Measurements from ENCODE around the gene PRCP. TPM values are rescaled to one million over a fixed set of nuclear protein-coding genes. Genes with fewer than 3 reads are reported as not detected.

PRCP gene
- total and polyA plus RNA-seq, 2 donors (not counting 1 experiment from before 2014, with no cell fraction given): 24.6 to 37.7 TPM

DNA sequence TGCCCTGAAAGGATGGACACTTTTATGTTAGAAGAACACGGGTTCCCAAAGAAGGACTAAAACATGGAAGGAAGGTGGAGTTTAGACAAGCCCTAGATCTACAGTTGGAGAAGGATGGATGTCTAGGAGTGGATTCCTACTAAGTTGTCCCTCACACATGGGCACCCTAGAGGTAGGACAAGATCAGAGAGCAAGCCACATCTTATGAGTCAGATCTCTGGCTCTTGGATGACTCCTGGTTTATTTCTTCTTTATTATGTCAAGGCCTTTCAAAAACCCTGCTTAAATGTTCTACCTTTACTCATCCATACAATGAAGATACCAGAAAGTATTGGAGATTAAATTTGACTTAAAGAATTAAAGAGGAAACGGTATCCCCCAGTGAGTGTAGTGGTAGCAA, 34.4 kb downstream of the PRCP start:
- H3K27me3 ChIP-seq (replicated peaks in 1 of 4; ENCODE audit: control extremely low read depth in 1 of 4, control insufficient read depth in 3 of 4, insufficient read depth in 4 of 4, low read length in 3 of 4): no peaks in the 10 kb centered on the region
- DNase-seq (no peak), ATAC-seq (ENCODE audit: low read depth) (no peak)
- no peak overlapping the region for H2AFZ ChIP-seq (ENCODE audit: insufficient read depth, low read depth, low read length, poor library complexity, severe bottlenecking)
- ChIA-PET CTCF (interaction anchor here (0.7 to 7.4 kb wide), 9 partner anchors 14 to 420 kb away, joined by 3 to 151 read pairs (median 7); partner anchors contain the start of gene CCDC90B), POLR2A (interaction anchor here (0.6 kb wide), 1 partner anchor 62 kb away, joined by 3 read pairs; no protein-coding TSS in a partner anchor)
- H3K27ac Mint-ChIP-seq: no peak overlapping the region
- peaks cover 0 to 5% of the 10 kb centered on the region in 2 experiments for H3K36me3 ChIP-seq (replicated peaks in 1 of 2; ENCODE audit: control extremely low read depth in 1 of 2, control insufficient read depth in 1 of 2, extremely low read depth in 1 of 2, insufficient read depth in 2 of 2, low read length in 1 of 2)
- no peaks in the 10 kb centered on the region for H3K9me3 Mint-ChIP-seq (ENCODE audit: insufficient read depth)
- no peak for TF ChIP-seq EZH2 (IDR thresholded peaks at IDR 0.05; ENCODE audit: borderline replicate concordance, insufficient read depth, low read depth, low read length, poor library complexity, severe bottlenecking)
- TF ChIP-seq, protein P1, sequence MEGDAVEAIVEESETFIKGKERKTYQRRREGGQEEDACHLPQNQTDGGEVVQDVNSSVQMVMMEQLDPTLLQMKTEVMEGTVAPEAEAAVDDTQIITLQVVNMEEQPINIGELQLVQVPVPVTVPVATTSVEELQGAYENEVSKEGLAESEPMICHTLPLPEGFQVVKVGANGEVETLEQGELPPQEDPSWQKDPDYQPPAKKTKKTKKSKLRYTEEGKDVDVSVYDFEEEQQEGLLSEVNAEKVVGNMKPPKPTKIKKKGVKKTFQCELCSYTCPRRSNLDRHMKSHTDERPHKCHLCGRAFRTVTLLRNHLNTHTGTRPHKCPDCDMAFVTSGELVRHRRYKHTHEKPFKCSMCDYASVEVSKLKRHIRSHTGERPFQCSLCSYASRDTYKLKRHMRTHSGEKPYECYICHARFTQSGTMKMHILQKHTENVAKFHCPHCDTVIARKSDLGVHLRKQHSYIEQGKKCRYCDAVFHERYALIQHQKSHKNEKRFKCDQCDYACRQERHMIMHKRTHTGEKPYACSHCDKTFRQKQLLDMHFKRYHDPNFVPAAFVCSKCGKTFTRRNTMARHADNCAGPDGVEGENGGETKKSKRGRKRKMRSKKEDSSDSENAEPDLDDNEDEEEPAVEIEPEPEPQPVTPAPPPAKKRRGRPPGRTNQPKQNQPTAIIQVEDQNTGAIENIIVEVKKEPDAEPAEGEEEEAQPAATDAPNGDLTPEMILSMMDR (IDR thresholded peaks at IDR 0.05): no peak
- intact Hi-C loops (cut with micrococcal nuclease): loop anchor here (2.0 to 5.0 kb wide), 3 partner anchors 149 to 955 kb away; no protein-coding TSS in a partner anchor
- H3K4me2 ChIP-seq (replicated peaks; ENCODE audit: low read depth, low read length, poor library complexity, severe bottlenecking): no peak overlapping the region
- no peaks in the 10 kb centered on the region for H3K27me3 Mint-ChIP-seq
- H3K4me3 Mint-ChIP-seq: no peak overlapping the region
- peaks cover 6% of the 10 kb centered on the region in 2 donors for H3K4me1 ChIP-seq (ENCODE audit: control insufficient read depth in 2 of 2, insufficient read depth in 2 of 2, low read length in 2 of 2)
- H3K9ac ChIP-seq (ENCODE audit: low read length): no peak overlapping the region
- H4K20me1 ChIP-seq (ENCODE audit: control insufficient read depth, insufficient read depth, low read length, poor library complexity, severe bottlenecking): peaks cover 17% of the 10 kb centered on the region
- H3K79me2 ChIP-seq (ENCODE audit: control insufficient read depth, insufficient read depth, low read length): peaks cover 52% of the 10 kb centered on the region
- H3K9me3 ChIP-seq (ENCODE audit: control extremely low read depth in 1 of 3, control insufficient read depth in 2 of 3, insufficient read depth in 1 of 3, low read length in 2 of 3): no peaks in the 10 kb centered on the region
- 93% methylated on average over 2 of the region's 2 CpGs for WGBS (ENCODE audit: insufficient coverage)
- peaks cover 11% of the 10 kb centered on the region for H3K4me1 Mint-ChIP-seq
- H3K4me3 ChIP-seq (ENCODE audit: control extremely low read depth in 1 of 5, extremely low read depth in 1 of 5, insufficient read depth in 1 of 5, low read depth in 2 of 5, low read length in 4 of 5): no peak overlapping the region
- no peak overlapping the region for H3K27ac ChIP-seq (ENCODE audit: low read length in 2 of 2)

DNA sequence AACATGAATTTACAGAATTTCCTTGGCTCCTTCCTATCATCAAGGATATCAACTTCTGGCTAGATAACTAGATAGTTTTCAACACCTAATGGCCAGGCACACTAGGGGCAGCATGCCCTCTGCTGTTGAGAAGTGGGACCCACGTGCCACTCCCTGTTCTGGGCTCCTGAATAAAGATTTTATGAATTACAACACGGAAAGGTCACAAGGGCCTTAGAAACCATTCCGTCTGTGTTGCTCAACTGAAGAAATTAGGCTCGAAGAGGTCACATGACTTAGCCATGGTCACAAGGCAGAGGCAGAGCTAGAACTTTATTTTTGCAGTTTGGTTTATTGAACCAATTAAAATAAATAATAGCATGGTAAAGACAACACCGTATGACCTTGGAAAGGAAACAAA, 36.0 kb downstream of the PRCP start:
- peaks cover 6% of the 10 kb centered on the region in 2 donors for H3K4me1 ChIP-seq (ENCODE audit: control insufficient read depth in 2 of 2, insufficient read depth in 2 of 2, low read length in 2 of 2)
- Mint-ChIP-seq H3K9me3 (ENCODE audit: insufficient read depth) (no peaks in the 10 kb centered on the region), H3K27me3 (no peaks in the 10 kb centered on the region), H3K27ac (no peak overlapping the region), H3K4me3 (no peak overlapping the region), H3K4me1 (peaks cover 11% of the 10 kb centered on the region)
- H3K27ac ChIP-seq (ENCODE audit: low read length in 2 of 2): no peak overlapping the region
- H2AFZ ChIP-seq (ENCODE audit: insufficient read depth, low read depth, low read length, poor library complexity, severe bottlenecking): no peak overlapping the region
- H3K36me3 ChIP-seq (replicated peaks in 1 of 2; ENCODE audit: control extremely low read depth in 1 of 2, control insufficient read depth in 1 of 2, extremely low read depth in 1 of 2, insufficient read depth in 2 of 2, low read length in 1 of 2): peaks cover 0 to 5% of the 10 kb centered on the region in 2 experiments
- no peak overlapping the region for H3K4me3 ChIP-seq (ENCODE audit: control extremely low read depth in 1 of 5, extremely low read depth in 1 of 5, insufficient read depth in 1 of 5, low read depth in 2 of 5, low read length in 4 of 5)
- H3K9ac ChIP-seq (ENCODE audit: low read length): no peak overlapping the region
- ChIA-PET POLR2A (no interaction called here), CTCF (interaction anchor here (1.3 to 7.4 kb wide), 2 partner anchors 15 to 384 kb away, joined by 4 to 151 read pairs; no protein-coding TSS in a partner anchor)
- DNase-seq (peak; percentile 17), ATAC-seq (ENCODE audit: low read depth) (no peak)
- no peak overlapping the region for H3K4me2 ChIP-seq (replicated peaks; ENCODE audit: low read depth, low read length, poor library complexity, severe bottlenecking)
- no peaks in the 10 kb centered on the region for H3K9me3 ChIP-seq (ENCODE audit: control extremely low read depth in 1 of 3, control insufficient read depth in 2 of 3, insufficient read depth in 1 of 3, low read length in 2 of 3)
- intact Hi-C loops (cut with micrococcal nuclease): no loop called here
- peaks cover 17% of the 10 kb centered on the region for H4K20me1 ChIP-seq (ENCODE audit: control insufficient read depth, insufficient read depth, low read length, poor library complexity, severe bottlenecking)
- no peak for TF ChIP-seq EZH2 (IDR thresholded peaks at IDR 0.05; ENCODE audit: borderline replicate concordance, insufficient read depth, low read depth, low read length, poor library complexity, severe bottlenecking)
- TF ChIP-seq, protein P1 (IDR thresholded peaks at IDR 0.05): peak; percentile 1
- H3K27me3 ChIP-seq (replicated peaks in 1 of 4; ENCODE audit: control extremely low read depth in 1 of 4, control insufficient read depth in 3 of 4, insufficient read depth in 4 of 4, low read length in 3 of 4): no peaks in the 10 kb centered on the region
- 43% methylated on average over 3 of the region's 5 CpGs for WGBS (ENCODE audit: insufficient coverage)
- peaks cover 52% of the 10 kb centered on the region for H3K79me2 ChIP-seq (ENCODE audit: control insufficient read depth, insufficient read depth, low read length)

Measured in B cell (primary cell).